A549 (cell line): Measurements from ENCODE around the gene MMP15.

Experiments
- CHD4 ChIP-seq: fragments of 200-600 bp; sonication (generic); IDR thresholded peaks from 2 replicates; pipeline ENCODE4 v1.6.1; 2016; ENCODE audit warnings: antibody characterized with exemption, mild to moderate bottlenecking, borderline replicate concordance
- EHMT2 ChIP-seq: fragments of 200-600 bp; sonication (generic); IDR thresholded peaks from 2 replicates; pipeline ENCODE4 v1.6.1; 2016; ENCODE audit warnings: antibody characterized with exemption, low read depth, mild to moderate bottlenecking, moderate library complexity
- HDAC2 ChIP-seq: fragments of 200-600 bp; sonication (generic); IDR thresholded peaks from 2 replicates; pipeline ENCODE4 v1.6.1; 2016
- KDM5A ChIP-seq: fragments of 200-600 bp; sonication (generic); IDR thresholded peaks from 2 replicates; pipeline ENCODE4 v1.6.1; 2016; ENCODE audit warnings: antibody characterized with exemption, mild to moderate bottlenecking
- NR3C1 ChIP-seq: fragments of >200 bp; sonication (Bioruptor Twin); formaldehyde crosslinking; IDR thresholded peaks from 3 replicates; pipeline ENCODE4 v1.6.1; 2017
- POLR2A ChIP-seq: IDR thresholded peaks from 2 replicates; pipeline ENCODE4 v1.6.1; 2012; ENCODE audit warnings: mild to moderate bottlenecking, low read length
- RFX5 ChIP-seq: fragments of 450-650 bp; IDR thresholded peaks from 2 replicates; pipeline ENCODE4 v1.7.1; 2014; ENCODE audit warnings: antibody characterized with exemption, mild to moderate bottlenecking, moderate library complexity
- SREBF2 ChIP-seq: fragments of 450-650 bp; IDR thresholded peaks from 2 replicates; pipeline ENCODE4 v1.6.1; 2014; ENCODE audit warnings: mild to moderate bottlenecking, moderate library complexity
- TF ChIP-seq, protein P1 (sequence below): fragments of >200 bp; sonication (Bioruptor Twin); formaldehyde crosslinking; IDR thresholded peaks from 3 replicates; pipeline ENCODE4 v1.5.1; 2016
- TF ChIP-seq, protein P2 (sequence below): IDR thresholded peaks from 2 replicates; pipeline ENCODE4 v1.6.1; 2012
- TF ChIP-seq, protein P3 (sequence below): IDR thresholded peaks from 2 replicates; pipeline ENCODE4 v1.6.1; 2012
- TF ChIP-seq, protein P4 (sequence below): fragments of 450-650 bp; IDR thresholded peaks from 2 replicates; pipeline ENCODE4 v1.6.1; 2014; ENCODE audit warnings: antibody characterized with exemption
- TF ChIP-seq, protein P5 (sequence below): fragments of 200-600 bp; sonication (generic); IDR thresholded peaks from 2 replicates; pipeline ENCODE4 v1.6.1; 2016; ENCODE audit warnings: antibody characterized with exemption, mild to moderate bottlenecking, moderate library complexity

DNA sequence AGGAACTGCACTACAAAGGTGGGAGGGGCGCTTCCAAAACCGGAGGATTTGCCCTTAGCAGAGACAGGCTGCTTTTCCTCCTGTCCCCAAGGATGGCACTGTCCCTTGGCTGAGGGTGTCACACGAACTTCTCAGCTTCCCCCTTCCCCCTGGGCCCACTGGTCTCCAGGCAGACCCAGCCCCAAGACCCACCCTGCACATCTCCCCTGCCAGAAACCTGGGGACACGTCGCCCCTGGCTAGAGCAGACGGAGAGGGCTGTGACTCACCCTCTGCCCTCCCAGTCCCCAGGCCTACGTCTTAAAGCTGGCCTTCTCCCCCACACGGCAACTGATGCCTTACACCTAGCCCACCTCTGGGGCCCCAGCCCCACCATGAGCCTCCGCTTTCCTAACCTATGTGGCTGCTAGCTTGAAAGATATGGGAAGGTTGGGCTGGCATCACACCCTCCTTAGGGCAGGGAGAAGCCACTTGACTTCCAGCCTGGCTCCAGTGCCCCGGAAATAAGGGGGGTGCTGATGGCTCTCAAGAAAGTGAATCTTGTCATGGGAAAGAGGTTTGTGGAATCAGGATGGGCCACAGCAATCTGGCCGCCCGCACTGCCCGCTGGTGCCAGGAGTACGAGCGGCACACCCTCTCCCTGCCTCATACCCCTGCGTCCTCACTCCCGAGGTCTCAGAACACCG is 29.7 kb upstream of the MMP15 start:
- TF ChIP-seq SREBF2 (no peak), HDAC2 (no peak), KDM5A (no peak), RFX5 (no peak), POLR2A (no peak), NR3C1 (no peak), CHD4 (no peak), EHMT2 (no peak)
- TF ChIP-seq, protein P1, sequence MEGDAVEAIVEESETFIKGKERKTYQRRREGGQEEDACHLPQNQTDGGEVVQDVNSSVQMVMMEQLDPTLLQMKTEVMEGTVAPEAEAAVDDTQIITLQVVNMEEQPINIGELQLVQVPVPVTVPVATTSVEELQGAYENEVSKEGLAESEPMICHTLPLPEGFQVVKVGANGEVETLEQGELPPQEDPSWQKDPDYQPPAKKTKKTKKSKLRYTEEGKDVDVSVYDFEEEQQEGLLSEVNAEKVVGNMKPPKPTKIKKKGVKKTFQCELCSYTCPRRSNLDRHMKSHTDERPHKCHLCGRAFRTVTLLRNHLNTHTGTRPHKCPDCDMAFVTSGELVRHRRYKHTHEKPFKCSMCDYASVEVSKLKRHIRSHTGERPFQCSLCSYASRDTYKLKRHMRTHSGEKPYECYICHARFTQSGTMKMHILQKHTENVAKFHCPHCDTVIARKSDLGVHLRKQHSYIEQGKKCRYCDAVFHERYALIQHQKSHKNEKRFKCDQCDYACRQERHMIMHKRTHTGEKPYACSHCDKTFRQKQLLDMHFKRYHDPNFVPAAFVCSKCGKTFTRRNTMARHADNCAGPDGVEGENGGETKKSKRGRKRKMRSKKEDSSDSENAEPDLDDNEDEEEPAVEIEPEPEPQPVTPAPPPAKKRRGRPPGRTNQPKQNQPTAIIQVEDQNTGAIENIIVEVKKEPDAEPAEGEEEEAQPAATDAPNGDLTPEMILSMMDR: no peak
- TF ChIP-seq, protein P2, sequence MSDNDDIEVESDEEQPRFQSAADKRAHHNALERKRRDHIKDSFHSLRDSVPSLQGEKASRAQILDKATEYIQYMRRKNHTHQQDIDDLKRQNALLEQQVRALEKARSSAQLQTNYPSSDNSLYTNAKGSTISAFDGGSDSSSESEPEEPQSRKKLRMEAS: no peak
- TF ChIP-seq, protein P3, sequence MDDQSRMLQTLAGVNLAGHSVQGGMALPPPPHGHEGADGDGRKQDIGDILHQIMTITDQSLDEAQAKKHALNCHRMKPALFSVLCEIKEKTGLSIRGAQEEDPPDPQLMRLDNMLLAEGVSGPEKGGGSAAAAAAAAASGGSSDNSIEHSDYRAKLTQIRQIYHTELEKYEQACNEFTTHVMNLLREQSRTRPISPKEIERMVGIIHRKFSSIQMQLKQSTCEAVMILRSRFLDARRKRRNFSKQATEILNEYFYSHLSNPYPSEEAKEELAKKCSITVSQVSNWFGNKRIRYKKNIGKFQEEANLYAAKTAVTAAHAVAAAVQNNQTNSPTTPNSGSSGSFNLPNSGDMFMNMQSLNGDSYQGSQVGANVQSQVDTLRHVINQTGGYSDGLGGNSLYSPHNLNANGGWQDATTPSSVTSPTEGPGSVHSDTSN: no peak
- TF ChIP-seq, protein P4, sequence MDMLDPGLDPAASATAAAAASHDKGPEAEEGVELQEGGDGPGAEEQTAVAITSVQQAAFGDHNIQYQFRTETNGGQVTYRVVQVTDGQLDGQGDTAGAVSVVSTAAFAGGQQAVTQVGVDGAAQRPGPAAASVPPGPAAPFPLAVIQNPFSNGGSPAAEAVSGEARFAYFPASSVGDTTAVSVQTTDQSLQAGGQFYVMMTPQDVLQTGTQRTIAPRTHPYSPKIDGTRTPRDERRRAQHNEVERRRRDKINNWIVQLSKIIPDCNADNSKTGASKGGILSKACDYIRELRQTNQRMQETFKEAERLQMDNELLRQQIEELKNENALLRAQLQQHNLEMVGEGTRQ: no peak
- TF ChIP-seq, protein P5, sequence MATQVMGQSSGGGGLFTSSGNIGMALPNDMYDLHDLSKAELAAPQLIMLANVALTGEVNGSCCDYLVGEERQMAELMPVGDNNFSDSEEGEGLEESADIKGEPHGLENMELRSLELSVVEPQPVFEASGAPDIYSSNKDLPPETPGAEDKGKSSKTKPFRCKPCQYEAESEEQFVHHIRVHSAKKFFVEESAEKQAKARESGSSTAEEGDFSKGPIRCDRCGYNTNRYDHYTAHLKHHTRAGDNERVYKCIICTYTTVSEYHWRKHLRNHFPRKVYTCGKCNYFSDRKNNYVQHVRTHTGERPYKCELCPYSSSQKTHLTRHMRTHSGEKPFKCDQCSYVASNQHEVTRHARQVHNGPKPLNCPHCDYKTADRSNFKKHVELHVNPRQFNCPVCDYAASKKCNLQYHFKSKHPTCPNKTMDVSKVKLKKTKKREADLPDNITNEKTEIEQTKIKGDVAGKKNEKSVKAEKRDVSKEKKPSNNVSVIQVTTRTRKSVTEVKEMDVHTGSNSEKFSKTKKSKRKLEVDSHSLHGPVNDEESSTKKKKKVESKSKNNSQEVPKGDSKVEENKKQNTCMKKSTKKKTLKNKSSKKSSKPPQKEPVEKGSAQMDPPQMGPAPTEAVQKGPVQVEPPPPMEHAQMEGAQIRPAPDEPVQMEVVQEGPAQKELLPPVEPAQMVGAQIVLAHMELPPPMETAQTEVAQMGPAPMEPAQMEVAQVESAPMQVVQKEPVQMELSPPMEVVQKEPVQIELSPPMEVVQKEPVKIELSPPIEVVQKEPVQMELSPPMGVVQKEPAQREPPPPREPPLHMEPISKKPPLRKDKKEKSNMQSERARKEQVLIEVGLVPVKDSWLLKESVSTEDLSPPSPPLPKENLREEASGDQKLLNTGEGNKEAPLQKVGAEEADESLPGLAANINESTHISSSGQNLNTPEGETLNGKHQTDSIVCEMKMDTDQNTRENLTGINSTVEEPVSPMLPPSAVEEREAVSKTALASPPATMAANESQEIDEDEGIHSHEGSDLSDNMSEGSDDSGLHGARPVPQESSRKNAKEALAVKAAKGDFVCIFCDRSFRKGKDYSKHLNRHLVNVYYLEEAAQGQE: no peak
